A549 (cell line): Measurements from ENCODE around the gene BMS1.

Source experiments
- CBX8 ChIP-seq: fragments of 200-600 bp; sonication (generic); IDR thresholded peaks from 2 replicates; pipeline ENCODE4 v1.6.1; 2016
- CEBPB ChIP-seq, 2 experiments: fragments of >200 bp in 1 of 2; sonication (Bioruptor Twin) in 1 of 2; formaldehyde crosslinking in 1 of 2; IDR thresholded peaks; 2 replicates each; pipeline ENCODE4 v1.6.1; 2012 to 2016
- CHD4 ChIP-seq: fragments of 200-600 bp; sonication (generic); IDR thresholded peaks from 2 replicates; pipeline ENCODE4 v1.6.1; 2016; ENCODE audit warnings: antibody characterized with exemption, mild to moderate bottlenecking, borderline replicate concordance
- EHMT2 ChIP-seq: fragments of 200-600 bp; sonication (generic); IDR thresholded peaks from 2 replicates; pipeline ENCODE4 v1.6.1; 2016; ENCODE audit warnings: antibody characterized with exemption, low read depth, mild to moderate bottlenecking, moderate library complexity
- HDAC2 ChIP-seq: fragments of 200-600 bp; sonication (generic); IDR thresholded peaks from 2 replicates; pipeline ENCODE4 v1.6.1; 2016
- RFX5 ChIP-seq: fragments of 450-650 bp; IDR thresholded peaks from 2 replicates; pipeline ENCODE4 v1.7.1; 2014; ENCODE audit warnings: antibody characterized with exemption, mild to moderate bottlenecking, moderate library complexity
- TF ChIP-seq, protein P1 (sequence below): fragments of >200 bp; sonication (Bioruptor Twin); formaldehyde crosslinking; IDR thresholded peaks from 3 replicates; pipeline ENCODE4 v1.5.1; 2016
- TF ChIP-seq, protein P2 (sequence below): IDR thresholded peaks from 2 replicates; pipeline ENCODE4 v1.6.1; 2012; ENCODE audit warnings: low read depth, borderline replicate concordance
- TF ChIP-seq, protein P3 (sequence below): fragments of 450-650 bp; IDR thresholded peaks from 2 replicates; pipeline ENCODE4 v1.6.1; 2014; ENCODE audit warnings: antibody characterized with exemption

DNA sequence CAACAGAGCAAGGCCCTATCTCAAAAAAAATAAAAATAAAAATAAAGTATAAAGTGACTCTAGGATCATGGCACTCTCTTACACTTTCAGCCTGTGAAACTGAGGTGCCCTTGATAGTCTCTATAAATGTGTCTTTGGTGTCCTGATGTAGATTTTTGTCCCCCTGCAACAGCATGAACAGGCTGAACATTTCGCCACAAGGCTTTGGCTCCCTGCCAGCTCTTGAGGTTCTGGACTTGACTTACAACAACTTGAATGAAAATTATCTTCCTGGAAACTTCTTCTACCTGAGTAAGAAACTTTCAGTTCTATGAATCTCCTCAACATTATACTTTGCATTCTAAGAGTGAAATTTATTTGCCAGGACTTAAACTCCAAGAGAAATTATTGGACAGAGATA is 48.1 kb upstream of the BMS1 start:
- TF ChIP-seq EHMT2: no peak
- no peak for TF ChIP-seq CHD4
- TF ChIP-seq, protein P1, sequence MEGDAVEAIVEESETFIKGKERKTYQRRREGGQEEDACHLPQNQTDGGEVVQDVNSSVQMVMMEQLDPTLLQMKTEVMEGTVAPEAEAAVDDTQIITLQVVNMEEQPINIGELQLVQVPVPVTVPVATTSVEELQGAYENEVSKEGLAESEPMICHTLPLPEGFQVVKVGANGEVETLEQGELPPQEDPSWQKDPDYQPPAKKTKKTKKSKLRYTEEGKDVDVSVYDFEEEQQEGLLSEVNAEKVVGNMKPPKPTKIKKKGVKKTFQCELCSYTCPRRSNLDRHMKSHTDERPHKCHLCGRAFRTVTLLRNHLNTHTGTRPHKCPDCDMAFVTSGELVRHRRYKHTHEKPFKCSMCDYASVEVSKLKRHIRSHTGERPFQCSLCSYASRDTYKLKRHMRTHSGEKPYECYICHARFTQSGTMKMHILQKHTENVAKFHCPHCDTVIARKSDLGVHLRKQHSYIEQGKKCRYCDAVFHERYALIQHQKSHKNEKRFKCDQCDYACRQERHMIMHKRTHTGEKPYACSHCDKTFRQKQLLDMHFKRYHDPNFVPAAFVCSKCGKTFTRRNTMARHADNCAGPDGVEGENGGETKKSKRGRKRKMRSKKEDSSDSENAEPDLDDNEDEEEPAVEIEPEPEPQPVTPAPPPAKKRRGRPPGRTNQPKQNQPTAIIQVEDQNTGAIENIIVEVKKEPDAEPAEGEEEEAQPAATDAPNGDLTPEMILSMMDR: no peak
- TF ChIP-seq, protein P2, sequence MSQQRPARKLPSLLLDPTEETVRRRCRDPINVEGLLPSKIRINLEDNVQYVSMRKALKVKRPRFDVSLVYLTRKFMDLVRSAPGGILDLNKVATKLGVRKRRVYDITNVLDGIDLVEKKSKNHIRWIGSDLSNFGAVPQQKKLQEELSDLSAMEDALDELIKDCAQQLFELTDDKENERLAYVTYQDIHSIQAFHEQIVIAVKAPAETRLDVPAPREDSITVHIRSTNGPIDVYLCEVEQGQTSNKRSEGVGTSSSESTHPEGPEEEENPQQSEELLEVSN: no peak
- TF ChIP-seq, protein P3, sequence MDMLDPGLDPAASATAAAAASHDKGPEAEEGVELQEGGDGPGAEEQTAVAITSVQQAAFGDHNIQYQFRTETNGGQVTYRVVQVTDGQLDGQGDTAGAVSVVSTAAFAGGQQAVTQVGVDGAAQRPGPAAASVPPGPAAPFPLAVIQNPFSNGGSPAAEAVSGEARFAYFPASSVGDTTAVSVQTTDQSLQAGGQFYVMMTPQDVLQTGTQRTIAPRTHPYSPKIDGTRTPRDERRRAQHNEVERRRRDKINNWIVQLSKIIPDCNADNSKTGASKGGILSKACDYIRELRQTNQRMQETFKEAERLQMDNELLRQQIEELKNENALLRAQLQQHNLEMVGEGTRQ: no peak
- TF ChIP-seq CEBPB (IDR thresholded peaks at IDR 0.05): no peak
- no peak for TF ChIP-seq RFX5
- TF ChIP-seq CBX8: no peak
- no peak for TF ChIP-seq HDAC2
